ELF-1 (cell line): ENCODE data around the gene ERCC1.
"Not testable (repeated sequence)": the region's sequence is repeated elsewhere in the genome, so short reads cannot be mapped to it uniquely, and the experiment has no call there.

ENCODE experiments used
- DNase-seq: peaks from one replicate; pipeline ENCODE4 v3.0.0-alpha.2; 2016; ENCODE audit warnings: low read depth, low spot score

Gene ERCC1

DNA sequence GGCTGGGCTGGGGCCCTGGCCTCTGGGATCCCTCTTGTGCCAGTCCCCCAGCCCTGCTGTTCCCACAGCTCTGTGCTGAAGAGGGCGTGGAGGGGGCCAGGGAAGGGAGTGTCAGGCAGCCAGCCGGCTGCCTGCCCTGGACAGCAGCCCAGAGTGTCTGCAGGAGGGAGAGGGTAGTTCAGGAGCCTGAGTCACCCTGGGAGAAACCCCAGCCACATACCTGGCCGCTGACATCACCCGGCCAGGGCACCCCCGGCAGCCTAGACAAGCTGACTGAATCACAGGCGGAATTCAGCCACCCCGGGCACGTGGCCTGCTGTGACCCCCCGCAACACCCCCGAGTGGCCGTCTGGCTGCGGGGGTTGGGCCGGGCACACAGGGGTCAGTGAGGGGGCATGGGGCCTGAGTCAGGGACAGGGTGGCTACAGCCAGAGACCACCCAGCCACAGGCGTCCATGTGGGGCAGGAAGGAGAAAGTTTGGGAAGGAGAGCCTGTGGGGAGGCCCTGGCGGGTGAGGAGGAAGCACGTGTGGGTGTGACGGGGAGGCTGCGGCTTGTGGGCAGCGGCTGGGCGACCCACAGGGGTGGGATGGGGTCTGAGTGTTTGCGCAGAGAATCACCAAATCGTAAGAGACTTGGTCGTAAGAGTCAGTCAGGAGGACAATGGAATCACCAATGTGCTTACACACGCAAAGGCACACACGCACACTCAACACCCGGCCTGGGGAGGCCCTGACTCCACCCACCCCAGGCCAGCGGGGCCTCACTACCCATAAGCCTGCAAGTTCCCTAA lies 32.2 kb upstream of the ERCC1 start:
- peak; percentile 99 for DNase-seq

- DNase-seq, result no peak
Observed at GRCh38 chr19:45451850-45452387, 28.2 kb upstream of the ERCC1 start.

- no peak for DNase-seq
Observed at GRCh38 chr19:45451131-45451849, 27.6 kb upstream of the ERCC1 start.

DNA sequence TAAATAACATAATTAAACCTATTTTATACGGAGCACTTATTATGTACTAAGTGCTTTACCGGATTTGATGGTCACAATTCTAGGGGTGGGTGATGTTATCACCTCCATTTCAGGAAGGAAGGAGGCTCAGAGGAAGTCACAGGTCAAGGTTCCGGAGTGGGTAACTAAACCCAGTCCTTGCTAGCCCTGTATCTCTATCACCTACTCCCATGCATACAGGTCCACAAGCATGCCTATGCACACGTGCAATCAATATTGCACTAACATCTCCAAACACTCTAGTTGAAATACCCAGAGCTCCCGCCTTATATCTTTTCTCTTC lies 26.3 kb upstream of the ERCC1 start:
- DNase-seq, result no peak

DNA sequence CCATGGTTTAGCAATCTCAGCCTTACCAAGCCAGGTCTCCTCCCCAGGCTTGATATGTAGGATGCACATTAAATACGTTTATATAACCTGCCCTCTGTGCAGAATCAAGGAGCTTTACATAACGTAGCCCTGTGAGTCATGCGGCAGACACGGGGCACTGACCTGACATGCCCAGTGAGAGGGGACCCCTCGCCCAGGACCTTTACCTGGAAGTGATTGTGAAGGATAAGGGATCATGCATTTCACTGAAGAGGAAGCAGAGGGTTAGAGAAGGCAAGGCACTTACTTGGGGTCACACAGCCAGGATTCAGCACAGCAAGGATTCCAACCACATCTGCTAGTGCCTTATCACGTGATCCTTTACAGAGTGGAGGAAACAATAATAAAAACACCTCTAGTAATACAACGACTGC lies 25.2 kb upstream of the ERCC1 start:
- no peak for DNase-seq

DNA sequence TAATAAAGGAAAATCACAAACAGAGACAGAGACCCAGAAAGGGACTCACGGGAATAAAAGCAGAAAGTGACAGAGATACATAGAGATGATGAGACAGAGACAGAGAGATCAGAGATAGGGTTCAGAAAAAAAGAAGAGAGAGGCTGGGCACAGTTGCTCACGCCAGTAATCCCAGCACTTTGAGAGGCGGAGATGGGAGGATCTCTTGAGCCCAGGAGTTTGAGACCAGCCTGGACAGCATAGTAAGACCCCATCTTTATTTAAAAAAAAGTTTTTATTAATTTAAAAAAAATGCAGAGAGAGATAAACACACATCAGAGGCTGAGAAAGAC lies 24.7 kb upstream of the ERCC1 start:
- no peak for DNase-seq

- DNase-seq, result no peak
Observed at GRCh38 chr19:45446944-45447343, 23.2 kb upstream of the ERCC1 start.

DNA sequence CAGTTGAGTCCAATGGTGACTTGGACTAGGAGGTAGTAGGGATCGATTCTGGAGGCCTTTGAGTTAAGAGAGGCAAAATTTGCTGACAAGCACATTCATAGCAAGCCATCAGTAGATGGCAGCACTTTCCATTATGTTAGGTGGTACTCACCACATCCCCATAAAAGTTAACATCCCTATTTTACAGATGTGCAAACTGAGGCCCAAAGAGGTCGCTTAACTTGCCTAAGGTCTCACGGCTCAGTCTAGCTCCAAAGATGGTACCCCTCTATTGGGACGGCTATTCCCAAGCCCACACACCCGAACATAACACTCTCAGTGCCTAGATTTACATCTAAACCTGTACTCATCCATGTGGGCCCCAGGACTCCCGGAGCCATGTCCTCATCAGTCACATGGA lies 22.6 kb upstream of the ERCC1 start:
- DNase-seq, result no peak

- DNase-seq, result no peak
Observed at GRCh38 chr19:45445139-45445538, 21.4 kb upstream of the ERCC1 start.

DNA sequence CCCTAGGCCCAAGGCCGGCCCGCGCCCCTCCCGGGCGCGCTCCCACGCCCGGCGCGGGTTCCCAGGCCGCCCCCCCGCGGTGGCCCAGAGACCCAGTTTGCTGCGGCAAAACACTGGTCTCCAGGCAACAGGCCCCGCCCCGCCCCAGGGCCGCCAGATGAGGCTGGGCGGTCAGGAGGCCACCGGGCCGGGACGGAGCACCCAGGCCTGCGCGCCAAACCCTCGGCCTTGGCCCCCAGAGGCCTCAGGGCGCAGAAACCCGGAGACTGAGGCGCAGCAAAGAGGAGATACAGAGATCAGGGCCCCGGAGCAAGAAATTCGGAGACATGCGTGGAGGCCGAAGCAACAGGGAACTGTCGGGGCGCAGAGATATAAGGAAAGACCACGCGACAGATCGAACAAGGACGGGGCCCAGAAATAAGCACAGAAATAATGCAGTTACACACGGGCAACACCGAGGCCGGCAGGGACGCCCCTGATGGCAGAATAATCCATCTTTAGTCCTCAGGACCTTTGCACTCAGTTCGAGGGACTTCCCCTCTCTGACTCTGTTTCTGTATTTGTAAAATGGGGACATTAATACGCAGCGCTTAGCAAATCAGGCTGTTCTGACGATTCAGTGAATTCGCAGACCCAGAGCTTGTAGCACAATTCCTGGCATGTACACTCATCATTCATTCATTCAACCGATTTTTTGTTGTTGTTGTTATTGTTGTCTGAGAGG lies 20.8 kb upstream of the ERCC1 start:
- DNase-seq, result peak; percentile 91

DNA sequence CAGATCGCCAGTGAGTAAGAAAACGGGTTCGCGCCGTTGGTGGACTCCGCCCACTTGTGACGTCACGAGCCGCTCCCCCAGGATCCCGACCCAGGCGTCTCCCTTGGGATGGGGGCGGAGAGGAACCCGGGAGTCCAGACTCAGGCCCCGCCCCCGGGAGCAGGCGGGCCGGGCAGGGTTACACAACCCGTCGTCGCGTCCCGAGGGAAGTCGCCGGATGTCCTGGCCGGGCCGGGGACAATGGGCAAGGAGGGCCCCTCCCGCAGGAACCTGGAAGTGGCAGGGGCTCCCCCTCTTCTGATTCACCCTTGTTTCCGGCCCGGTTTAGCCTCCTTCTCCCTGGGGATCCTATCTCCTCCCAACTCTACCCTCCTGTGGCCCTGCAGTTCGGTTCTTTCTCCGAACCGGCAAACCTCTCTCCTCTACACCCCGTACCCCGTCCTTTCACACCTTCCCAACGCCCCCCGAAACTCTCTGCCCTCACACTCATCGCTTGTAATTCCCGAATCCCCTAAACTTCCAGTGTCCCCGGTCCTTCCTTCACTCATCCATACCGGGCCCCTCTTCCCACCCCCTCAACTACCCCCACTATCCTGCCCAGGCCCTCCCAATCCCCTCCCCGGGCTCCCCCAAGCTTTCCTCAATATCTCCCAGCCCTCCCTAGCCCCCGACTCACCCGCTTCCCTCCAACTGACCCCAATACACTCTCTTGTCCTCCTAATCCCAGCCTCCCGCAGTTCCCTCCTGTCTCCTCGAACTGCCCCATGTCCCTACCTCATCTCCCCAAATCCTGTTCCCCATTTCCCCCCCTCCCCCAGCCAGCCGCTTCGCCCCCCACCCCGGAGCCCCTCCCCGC lies 20.0 kb upstream of the ERCC1 start:
- peak; percentile 90 for DNase-seq

DNA sequence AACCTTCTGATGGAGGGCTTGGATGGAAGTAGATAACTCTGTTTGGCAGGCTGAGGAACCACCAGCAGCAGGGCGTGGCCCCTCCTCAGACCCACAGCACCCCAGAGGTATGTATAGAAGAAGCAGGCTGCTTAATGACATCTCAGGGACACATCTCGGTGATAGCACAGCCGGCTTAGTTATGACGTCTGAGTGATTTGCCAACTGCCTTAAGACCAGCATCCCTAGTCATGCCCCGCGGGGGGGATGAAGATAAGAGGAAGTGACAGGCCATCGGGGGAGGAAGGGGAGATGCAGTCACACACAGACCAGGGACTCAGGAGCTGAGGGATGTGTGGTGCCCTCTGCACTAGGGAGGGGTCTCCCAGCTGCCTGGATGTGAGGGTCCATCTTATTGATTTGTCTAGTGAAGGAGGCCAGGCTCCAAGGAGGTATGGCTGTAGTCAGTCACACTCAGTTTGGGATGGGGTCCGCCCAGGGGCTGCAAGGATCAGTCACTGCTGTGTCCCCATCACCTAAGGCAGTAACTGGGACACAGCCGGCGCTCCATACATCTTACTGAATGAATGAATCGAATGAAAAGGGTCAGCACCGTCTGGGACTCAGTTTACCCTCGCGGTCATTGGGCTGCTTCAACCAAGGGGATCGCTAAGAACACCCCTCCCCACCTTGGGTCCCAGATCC lies 19.2 kb upstream of the ERCC1 start:
- peak; percentile 68 for DNase-seq

DNA sequence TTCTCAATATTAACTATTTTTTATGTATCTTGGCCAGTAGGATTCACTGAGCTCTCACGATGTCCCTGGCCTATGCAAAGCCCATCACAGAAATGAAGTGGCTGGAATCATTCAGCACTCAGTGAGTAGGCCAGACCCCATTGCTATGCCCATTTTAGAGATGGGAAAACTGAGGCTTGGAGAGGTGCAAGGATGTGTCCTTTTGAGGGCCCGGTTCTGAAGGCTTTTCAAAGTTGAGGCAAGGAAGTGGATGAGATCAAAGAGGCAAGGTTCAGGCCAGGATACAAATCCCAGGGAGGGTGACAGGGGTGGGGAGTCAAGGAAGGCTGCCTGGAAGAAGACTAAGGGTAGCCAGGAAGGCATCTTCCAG lies 18.7 kb upstream of the ERCC1 start:
- DNase-seq, result no peak

GRCh38 chr19:45440873-45441654 lies 17.3 kb upstream of the ERCC1 start:
- peak; percentile 78 for DNase-seq

DNA sequence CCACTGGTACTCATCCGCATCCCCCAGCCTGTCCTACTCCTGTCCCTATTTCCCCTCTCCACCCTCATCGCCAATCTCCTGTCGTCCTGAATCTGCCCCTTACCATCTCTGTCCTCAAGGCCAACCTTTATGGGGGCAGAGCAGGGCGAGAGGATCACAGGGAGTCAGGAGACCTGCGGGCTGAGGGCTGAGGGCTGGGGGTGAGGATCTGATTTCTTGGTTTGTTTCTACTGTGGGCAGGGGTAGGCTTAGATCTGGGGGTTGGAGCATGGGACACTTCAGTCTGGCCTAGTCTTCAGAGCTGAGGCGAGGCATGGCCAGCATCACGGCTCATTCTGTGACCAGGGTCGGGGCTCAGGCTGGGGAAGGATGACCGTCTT lies 16.5 kb upstream of the ERCC1 start:
- no peak for DNase-seq

DNA sequence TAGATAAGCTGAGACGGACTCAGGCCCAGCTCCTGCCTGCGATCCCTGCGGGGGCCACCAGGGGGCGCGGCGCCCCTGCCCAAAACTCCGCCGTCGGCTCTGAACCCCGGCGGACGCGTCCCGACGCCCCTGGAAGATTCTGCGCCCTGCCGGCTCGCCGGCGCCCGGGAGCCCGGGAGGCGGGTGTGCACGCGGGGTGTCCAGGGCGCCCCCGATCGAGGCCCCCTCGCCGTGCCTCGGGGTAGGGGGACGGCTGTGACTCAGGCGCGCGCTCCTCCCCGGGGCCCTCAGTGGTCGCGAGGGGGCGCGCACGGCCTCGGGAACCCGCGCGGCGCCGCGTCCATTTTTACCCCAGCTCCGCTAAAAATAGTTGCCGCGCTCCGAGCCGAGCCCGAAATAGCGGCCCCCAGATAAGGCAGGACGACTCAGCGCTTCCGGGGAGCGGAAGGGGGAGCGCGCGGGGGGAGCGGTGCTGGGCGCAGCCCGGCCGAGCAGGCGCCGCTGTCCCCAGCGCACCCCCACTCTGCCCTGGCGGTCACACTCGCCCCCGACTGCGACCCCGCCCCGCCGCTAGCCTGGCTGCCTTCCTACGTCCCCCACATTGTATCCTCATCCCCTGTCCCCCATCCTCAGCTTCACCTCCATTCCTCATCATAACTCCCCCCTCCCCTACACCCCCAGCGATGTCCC lies 16.0 kb upstream of the ERCC1 start:
- peak; percentile 81 for DNase-seq

DNA sequence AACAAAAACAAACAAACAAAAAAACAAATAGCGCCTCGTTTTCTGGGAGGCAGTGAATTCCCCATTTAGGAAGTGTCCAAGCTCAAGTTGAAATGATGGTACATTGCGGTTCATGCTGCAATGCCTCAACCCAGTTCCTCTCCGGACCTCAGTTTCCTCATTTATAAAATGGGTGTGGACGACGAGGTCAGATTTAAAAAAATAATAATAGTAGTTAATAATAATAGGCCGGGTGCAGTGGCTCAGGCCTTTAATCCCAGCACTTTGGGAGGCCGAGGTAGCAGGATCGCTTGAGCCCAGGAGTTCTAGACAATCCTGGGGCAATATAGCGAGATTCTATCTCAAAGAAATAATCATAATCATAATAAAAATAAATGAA lies 15.5 kb upstream of the ERCC1 start:
- no peak for DNase-seq

- DNase-seq, result no peak
Observed at GRCh38 chr19:45437328-45437727, 13.6 kb upstream of the ERCC1 start.

DNA sequence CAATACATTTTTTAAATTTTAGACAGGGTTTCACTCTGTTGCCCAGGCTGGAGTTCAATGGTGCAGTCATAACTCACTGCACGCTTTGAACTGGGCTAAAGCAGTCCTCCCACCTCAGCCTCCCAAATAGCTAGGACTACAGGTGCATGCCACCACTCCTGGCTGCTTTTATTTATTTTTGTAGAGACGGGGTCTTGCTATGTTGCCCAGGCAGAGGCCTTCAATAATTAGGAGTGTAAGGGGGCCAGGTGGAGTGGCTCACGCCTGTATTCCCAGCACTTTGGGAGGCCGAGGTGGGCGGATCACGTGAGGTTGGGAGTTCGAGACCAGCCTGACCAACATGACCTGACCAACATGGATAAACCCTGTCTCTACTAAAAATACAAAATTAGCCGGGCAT lies 8.8 kb upstream of the ERCC1 start:
- DNase-seq, result not testable (repeated sequence)

DNA sequence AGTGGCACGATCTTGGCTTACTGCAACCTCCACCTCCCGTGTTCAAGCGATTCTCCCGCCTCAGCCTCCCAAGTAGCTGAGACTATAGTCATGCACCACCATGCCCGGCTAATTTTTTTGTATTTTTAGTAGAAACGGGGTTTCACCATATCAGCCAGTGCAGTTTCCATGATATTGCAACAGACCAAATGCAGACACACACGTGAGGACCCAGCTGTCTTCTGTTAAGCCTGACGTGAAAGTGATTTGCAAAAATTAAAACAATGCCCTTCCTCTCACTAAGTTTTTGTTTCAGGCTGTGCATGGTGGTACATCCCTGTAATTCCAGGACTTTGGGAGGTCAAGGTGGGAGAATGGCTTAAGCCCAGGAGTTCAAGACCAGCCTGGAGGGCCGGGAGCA lies 7.3 kb upstream of the ERCC1 start:
- DNase-seq, result not testable (repeated sequence)
